Glomerular endothelial cell (primary cell): ENCODE results near the gene SLC38A6. TPM values are rescaled to one million over a fixed set of nuclear protein-coding genes. Genes with fewer than 3 reads are reported as not detected.

Experiments used
- DNase-seq: peaks from one replicate; pipeline ENCODE4 v3.0.0-alpha.2; 2011; ENCODE audit warnings: low read depth, low spot score; ENCODE audit errors: extremely low read depth
- total RNA-seq: library from RNA; depleted of rRNA; stranded (reverse); fragments of >200 nt; gene quantifications from 2 replicates; pipeline ENCODE4 v1.2.3, GENCODE V29; 2015

Gene SLC38A6
- total RNA-seq, 1 donor from 2014 or later = 40.9 TPM

- DNase-seq = no peak
These were observed 5.5 kb upstream of the SLC38A6 start for GRCh38 chr14:60975551-60975950.

DNA sequence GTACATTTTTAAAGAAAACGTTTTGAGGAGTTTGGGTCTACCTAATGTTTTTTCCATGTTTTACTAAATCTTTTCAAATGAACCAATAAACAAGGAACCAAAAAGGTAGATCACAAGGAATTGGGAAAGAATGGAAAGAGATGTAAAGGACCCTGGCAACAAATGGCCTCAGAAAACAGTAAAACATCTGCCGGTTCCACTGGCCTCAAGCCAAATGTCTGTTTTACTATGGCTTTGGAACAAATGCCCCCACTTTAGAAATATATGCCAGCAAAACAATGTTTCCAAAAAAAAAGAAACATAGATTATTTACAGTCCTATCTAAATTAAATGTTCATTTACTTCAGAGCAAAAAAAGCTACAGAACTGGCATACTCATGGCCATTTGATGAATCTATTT lies 3.2 kb upstream of the SLC38A6 start:
- DNase-seq = no peak

GRCh38 chr14:60981633-60982455 lies 799 bp downstream of the SLC38A6 start:
- DNase-seq = no peak

- no peak for DNase-seq
These were observed 3.2 kb downstream of the SLC38A6 start for GRCh38 chr14:60984196-60984595.

DNA sequence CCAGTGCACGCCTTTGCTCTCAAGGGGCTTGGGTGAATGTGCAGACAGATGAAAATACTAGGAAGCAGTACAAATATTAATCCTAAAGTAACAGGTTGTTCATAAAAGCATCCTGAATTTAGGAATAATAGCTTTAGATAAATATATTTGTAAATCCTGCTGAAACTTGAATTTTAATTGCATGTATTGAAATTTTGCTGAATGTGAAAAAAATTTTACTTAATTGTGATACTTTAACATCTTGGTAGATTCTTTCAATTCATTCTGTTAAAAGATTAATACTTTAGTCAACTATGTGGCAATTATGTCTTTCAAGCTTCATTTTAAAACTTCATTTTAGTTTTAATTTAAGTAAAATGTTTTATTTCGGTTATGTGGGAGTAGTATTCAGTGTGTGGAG lies 5.5 kb downstream of the SLC38A6 start:
- no peak for DNase-seq

DNA sequence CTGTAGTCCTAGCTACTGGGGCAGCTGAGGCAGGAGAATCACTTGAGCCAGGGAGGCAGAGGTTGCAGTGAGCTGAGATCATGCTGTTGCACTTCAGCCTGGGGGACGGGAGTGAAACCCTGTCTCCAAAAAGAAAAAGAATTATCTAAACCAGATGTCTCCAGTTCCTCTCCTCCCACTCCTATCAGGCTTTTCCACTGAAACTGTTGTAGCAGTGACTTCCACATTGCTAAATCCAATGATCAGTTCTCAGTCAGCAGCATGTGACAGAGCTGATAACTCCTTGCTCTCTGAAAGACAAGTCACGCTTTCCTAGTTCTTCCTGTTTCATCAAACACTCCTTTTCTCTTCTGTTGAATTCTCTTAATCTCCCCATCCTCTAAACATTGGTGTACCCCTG lies 8.6 kb downstream of the SLC38A6 start:
- DNase-seq = no peak

GRCh38 chr14:60998617-60999016 lies 17.6 kb downstream of the SLC38A6 start:
- no peak for DNase-seq

DNA sequence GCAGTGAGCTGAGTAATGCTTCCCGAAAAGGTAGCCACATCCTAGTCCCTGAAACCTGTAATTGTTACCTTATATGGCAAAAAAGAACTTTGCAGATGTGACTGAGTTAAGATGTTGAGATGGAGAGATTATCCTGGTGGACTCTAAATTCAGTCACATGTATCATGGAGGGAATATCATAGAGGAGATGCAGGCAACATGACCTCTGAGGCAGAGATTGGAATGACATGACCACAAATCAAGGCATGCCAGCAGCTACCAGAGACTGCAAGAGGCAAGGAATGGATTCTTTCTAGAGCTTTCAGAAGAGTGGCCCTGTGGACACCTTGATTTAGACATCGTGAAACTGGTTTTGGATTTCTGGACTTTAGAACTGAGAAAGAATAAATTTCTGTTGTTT lies 18.5 kb downstream of the SLC38A6 start:
- DNase-seq = no peak

GRCh38 chr14:61003571-61003970 lies 22.5 kb downstream of the SLC38A6 start:
- no peak for DNase-seq

DNA sequence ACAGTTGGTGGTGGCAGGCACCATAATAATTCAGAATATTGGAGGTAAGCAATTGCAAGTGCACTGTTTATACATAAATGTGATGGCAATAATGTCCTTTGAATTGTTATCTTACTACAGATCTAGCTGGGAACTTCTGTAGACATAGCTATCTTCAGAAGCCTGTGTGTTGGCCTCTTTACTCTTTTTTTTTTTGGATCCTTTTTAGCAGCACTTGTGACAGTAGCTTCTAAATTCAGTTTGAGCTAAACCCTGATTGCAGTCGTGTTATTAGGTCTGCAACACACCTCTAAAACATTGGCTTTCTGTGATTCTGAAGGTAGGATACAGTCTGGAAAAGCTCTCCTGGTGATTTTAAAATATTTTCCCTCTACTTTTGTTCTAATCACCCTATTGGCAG lies 38.5 kb downstream of the SLC38A6 start:
- no peak for DNase-seq

DNA sequence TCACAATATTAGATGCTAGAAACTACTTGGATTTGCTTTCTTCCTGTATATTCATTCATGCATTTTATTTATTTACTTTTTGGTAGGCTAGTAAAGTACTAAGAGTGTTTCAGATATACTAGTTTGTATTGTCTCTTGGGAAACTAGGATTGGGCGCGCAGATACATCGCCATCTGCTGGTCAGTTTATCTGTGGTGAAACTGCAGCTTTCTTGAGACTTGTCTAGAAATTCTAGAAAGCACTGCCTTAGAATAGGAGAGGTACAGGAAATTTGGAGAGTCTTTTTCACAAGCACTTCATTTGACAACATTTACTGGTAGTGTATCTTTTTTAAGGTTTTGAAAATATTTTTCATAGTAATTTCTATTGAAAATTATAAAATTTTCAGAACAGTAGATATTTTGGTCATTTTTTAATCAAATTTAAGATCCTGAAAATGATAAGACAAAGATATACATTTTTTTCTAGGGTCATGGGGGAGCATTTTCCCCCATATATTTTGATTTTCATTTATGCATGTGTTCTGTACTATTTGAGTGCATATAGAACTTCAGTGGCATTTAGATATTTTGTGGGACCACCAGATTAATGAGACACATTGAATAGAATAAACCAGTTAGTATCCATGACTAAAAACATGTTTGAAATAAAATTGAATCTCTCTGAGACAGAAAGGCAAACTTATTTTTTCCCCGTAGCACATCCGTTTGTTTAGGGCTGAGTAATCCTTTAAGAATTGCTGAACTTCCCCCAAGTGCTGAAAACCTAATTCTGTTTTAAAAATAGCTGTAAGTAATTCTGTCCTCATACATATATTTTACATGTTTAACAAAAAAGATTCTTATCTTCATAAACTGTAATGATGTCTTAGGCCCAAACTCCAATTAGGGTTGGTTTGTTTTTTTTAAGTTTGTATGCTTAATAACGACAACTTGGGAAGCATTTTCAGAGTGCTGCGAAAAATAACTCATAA lies 44.5 kb downstream of the SLC38A6 start:
- DNase-seq = peak; percentile 56

GRCh38 chr14:61026526-61026925 lies 45.5 kb downstream of the SLC38A6 start:
- no peak for DNase-seq

- DNase-seq = no peak
These were observed 50.0 kb downstream of the SLC38A6 start for GRCh38 chr14:61031026-61031425.

- DNase-seq = no peak
These were observed 52.0 kb downstream of the SLC38A6 start for GRCh38 chr14:61033054-61033453.

DNA sequence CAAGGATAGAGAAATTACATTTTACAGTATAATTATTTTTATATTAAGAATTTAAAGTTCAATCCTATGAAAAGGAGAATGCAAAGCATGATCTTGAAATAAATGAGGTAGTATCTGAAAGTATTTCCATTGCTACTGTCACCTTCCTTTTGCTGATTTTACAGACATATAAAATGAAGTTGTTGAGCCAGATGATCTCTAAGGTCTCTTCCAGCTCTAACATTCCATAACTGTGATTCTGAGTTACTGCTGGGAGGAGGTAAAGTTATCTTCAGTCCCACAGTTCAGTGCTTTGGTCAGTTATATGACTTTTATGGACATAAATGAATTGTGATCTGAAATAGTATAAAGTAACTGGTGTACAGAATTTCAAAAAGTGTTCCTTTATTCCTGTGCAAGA lies 52.8 kb downstream of the SLC38A6 start:
- no peak for DNase-seq

GRCh38 chr14:61034416-61035120 lies 53.5 kb downstream of the SLC38A6 start:
- DNase-seq = no peak

DNA sequence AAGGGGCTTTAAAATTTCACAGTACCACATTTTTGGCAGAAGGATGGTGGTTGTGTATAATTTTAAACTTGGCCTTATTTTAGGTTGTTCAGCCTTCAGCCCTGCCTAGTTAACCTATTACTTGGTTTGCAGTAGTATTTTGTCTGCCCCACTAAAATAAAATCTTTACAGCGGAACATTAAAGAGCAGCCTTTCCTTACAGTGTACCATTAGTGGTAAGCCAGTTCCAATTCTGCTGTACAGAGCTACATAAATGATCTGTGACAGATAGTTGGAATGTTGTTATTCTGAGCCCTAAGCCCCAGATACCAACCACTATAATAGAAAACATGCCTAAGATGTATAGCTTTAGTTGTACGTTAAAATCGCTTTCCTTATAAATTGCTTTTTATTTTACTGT lies 56.2 kb downstream of the SLC38A6 start:
- no peak for DNase-seq

- no peak for DNase-seq
These were observed 60.7 kb downstream of the SLC38A6 start for GRCh38 chr14:61041704-61042103.

DNA sequence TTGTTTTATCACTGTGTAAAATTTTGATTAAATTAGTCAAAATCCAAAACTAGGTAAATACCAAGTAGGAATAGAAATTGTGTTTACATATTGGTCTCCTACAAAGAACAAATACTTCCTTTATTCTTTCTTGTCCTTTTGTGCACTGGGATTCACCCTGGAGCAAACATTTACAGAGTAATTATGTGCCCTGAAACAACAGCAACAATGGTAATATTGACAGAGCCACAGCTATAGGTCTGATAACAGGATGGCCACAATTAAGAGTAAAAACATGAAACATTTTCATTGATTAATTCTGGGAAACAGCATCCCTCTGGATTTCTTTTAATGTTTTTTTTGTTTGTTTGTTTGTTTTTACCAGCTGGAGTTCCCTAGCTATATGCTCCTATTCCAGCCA lies 61.2 kb downstream of the SLC38A6 start:
- DNase-seq = no peak

DNA sequence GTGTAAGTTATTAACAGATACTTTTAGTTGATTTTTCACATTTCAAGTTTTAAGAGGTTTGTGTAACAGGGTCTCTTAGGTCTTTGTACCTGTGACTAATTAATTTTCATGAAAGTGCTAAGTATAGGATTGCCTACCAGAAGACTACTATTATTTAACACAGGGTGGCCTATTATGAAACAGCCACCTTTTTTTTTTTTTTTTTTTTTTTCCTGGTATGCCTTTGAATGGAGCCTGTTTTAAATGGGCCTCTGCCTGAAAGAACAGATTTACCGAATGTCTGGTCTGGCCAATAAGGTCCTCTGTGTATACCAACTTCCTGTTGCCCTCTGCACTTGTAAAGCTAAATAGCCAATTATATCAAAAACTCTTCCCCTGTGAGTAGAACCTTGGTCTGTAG lies 62.5 kb downstream of the SLC38A6 start:
- no peak for DNase-seq

GRCh38 chr14:61047021-61047420 lies 66.0 kb downstream of the SLC38A6 start:
- DNase-seq = no peak
